WERI-Rb-1 (cell line): ENCODE measurements around the gene ACACA.

ENCODE experiments used
- DNase-seq: peaks from one replicate; pipeline ENCODE4 v3.0.0-alpha.2; 2020
- H3K27ac ChIP-seq: fragments of 250-450 bp; sonication (Bioruptor Pico); 2 replicates; pipeline ENCODE4 v1.5.1; 2020; ENCODE audit warnings: mild to moderate bottlenecking, moderate library complexity
- H3K27me3 ChIP-seq: fragments of 250-450 bp; sonication (Bioruptor Pico); 2 replicates; pipeline ENCODE4 v1.5.1; 2021; ENCODE audit warnings: mild to moderate bottlenecking, low read depth, moderate library complexity; ENCODE audit not compliant: insufficient read depth, severe bottlenecking
- H3K36me3 ChIP-seq: fragments of 250-450 bp; sonication (Bioruptor Pico); 2 replicates; pipeline ENCODE4 v1.5.1; 2020; ENCODE audit warnings: mild to moderate bottlenecking, moderate library complexity
- H3K4me3 ChIP-seq: 2 replicates; pipeline ENCODE4 v1.5.1; 2011; ENCODE audit warnings: low read depth, mild to moderate bottlenecking, control low read depth, low read length
- H3K9me3 ChIP-seq: fragments of 250-450 bp; sonication (Bioruptor Pico); 2 replicates; pipeline ENCODE4 v1.5.1; 2021; ENCODE audit warnings: mild to moderate bottlenecking, moderate library complexity; ENCODE audit not compliant: severe bottlenecking
- CTCF ChIP-seq: IDR thresholded peaks from 2 replicates; pipeline ENCODE4 v1.5.1; 2011; ENCODE audit warnings: low read depth, mild to moderate bottlenecking, control low read depth, inconsistent platforms, low read length

Gene ACACA

DNA sequence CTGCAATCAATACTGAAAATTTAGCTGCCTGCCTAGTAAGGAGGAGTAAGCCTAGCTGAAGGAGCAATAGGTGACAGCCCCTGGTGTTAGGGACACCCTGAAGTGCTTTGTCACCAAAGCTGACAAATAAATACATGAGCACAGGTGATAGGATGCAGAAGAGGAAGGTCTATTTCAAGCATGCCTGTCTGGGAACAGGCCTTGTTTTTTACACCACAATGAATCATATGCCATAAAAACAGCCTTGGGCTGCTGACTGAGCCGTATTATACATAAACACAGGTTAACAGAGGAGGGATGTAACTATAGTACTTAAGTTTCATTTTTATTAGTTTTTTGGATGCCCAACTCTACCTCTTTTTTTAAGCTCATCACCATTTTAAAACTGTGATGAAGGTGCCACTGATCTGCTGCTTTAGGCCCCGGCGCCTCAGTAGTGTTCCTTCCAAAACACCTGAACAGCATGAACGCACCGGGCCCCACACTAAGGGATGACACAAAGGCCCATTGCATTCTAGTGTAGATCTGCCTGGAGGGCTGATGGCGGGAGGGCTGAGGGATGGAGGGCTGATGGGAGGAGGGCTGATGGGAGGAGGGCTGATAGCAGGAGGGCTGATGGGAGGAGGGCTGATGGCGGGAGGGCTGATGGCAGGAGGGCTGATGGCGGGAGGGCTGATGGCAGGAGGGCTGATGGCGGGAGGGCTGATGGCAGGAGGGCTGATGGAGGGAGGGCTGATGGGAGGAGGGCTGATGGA, 307.5 kb downstream of the ACACA start:
- no peak for DNase-seq
- Histone ChIP-seq H3K27me3 (no peaks in the 10 kb centered on the region), H3K27ac (no peak overlapping the region), H3K36me3 (peaks cover 54% of the 10 kb centered on the region), H3K9me3 (no peaks in the 10 kb centered on the region), H3K4me3 (no peak overlapping the region)
- no peak for TF ChIP-seq CTCF

DNA sequence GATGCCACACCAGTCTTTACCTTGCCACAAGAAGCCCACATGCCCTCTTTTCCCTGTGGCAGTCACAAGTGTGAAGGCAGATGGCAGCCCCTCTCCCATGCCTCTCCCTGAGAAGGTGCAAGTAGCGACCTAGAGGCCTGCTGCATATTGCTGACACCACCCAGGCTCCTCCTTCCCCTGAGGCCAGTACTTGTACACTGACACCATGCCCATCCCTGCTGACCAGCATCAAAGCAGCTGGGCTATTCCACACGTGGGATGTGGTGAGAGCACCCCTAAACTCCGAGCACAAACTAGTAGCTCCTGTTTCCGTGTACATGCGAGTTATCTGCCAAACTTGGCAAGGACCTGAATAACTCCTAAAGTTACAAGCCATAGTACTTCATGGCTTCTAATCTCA, 308.5 kb downstream of the ACACA start:
- H3K27ac ChIP-seq = no peak overlapping the region

GRCh38 chr17:37097154-37097553, 309.5 kb downstream of the ACACA start:
- no peak for TF ChIP-seq CTCF
- H3K27me3 ChIP-seq = no peaks in the 10 kb centered on the region
- no peak for DNase-seq
- H3K9me3 ChIP-seq = no peaks in the 10 kb centered on the region
- no peak overlapping the region for H3K27ac ChIP-seq
- peaks cover 66% of the 10 kb centered on the region for H3K36me3 ChIP-seq
- H3K4me3 ChIP-seq = no peak overlapping the region

More for the DNA sequence above, 308.5 kb downstream of the ACACA start:
- H3K36me3 ChIP-seq = peaks cover 58% of the 10 kb centered on the region
- no peak for DNase-seq
- no peak overlapping the region for H3K4me3 ChIP-seq
- no peak for TF ChIP-seq CTCF
- H3K9me3 ChIP-seq = no peaks in the 10 kb centered on the region
- H3K27me3 ChIP-seq = no peaks in the 10 kb centered on the region

DNA sequence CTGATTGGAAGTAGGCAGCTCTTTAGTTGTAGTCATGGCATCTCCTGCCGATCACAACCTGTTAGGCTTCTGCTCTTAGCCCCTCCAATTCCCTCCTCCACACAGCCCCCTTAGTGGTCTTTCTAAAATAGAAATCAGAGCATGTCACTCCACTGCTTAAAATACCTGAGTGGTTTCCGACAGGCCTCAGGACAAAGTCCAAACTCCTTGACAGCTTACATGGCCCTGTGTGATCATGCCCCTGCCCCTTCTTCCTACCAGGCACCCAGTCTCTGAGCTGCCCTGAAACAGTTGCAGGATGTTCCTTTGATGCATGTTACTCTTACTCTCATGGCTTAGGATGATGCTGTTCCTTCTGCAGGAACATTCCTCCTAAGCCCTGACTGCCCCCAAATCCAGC, 310.6 kb downstream of the ACACA start:
- H3K4me3 ChIP-seq = no peak overlapping the region
- peaks cover 64% of the 10 kb centered on the region for H3K36me3 ChIP-seq
- H3K27ac ChIP-seq = no peak overlapping the region
- no peaks in the 10 kb centered on the region for H3K9me3 ChIP-seq
- DNase-seq = no peak
- no peak for TF ChIP-seq CTCF
- H3K27me3 ChIP-seq = no peaks in the 10 kb centered on the region

GRCh38 chr17:37094391-37094790, 312.2 kb downstream of the ACACA start:
- Histone ChIP-seq H3K36me3 (peaks cover 56% of the 10 kb centered on the region), H3K9me3 (no peaks in the 10 kb centered on the region), H3K27ac (no peak overlapping the region), H3K27me3 (no peaks in the 10 kb centered on the region), H3K4me3 (no peak overlapping the region)
- TF ChIP-seq CTCF = no peak
- no peak for DNase-seq

DNA sequence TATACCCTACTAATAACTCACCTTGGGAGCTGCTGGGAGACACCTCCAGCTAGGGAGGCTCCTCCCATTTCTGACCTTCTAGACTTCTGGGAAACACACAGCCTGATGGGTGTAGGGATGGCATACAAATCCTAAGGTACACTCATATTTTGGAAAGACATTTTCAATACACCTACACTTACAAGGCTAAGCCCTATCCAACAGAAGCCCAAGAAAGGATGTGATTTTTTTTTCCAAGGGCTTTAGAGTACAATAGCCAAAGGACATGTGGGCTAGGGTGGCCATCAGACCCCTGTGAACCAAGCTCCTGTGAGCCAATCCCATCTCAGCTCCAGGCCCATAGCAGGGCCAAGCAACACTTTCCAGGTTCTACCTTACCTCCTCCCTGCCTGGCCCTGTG, 313.9 kb downstream of the ACACA start:
- no peak overlapping the region for H3K4me3 ChIP-seq
- TF ChIP-seq CTCF = no peak
- no peak overlapping the region for H3K27ac ChIP-seq
- DNase-seq = no peak
- H3K36me3 ChIP-seq = peaks cover 53% of the 10 kb centered on the region
- H3K27me3 ChIP-seq = no peaks in the 10 kb centered on the region
- H3K9me3 ChIP-seq = no peaks in the 10 kb centered on the region
